Measurements from ENCODE around the gene APOBEC3C.
"Not testable (repeated sequence)": the region's sequence is repeated elsewhere in the genome, so short reads cannot be mapped to it uniquely, and the experiment has no call there.

DNA sequence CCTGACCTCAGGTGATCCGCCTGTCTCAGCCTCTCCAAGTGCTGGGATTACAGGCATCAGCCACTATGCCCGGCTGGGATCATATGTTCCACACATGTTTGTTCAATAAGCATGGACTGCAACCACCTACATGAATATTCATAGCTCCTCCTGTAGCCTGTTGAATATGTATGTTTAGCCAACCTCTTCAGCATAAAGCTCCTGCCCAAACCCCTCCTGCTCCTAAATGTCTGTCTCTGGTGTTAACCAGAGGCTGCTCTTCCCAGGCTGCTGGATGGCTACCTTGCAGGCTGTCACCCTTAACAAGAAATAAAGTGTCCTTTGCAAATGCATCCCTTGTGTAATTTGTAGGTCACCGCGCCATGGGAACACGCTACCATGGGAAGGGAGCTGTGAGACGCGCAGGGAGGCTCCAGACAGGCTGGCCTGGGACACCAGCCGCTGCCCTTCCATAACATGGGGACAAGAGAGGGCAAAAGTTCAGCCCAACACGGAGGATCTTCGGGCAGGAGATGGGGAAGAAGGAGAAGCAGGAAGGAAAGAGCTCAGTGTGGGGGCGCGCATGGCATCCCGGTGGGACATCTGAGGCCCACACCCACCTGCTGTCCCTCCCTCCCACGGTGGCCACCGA is 6.1 kb downstream of the APOBEC3C start:
- not testable (repeated sequence) for TF ChIP-seq CTCF, POLR2A (IDR thresholded peaks at IDR 0.05)

Measured in body of pancreas (tissue), 4 donors.